Glomerular endothelial cell (primary cell): ENCODE results near the gene SIMC1. TPM values are rescaled to one million over a fixed set of nuclear protein-coding genes. Genes with fewer than 3 reads are reported as not detected.
A peak's percentile ranks its signal among the peaks of the same experiment; 100 is the strongest.
"Not testable (repeated sequence)": the region's sequence is repeated elsewhere in the genome, so short reads cannot be mapped to it uniquely, and the experiment has no call there.

Experiments
- DNase-seq: peaks from one replicate; pipeline ENCODE4 v3.0.0-alpha.2; 2011; ENCODE audit warnings: low read depth, low spot score; ENCODE audit errors: extremely low read depth
- total RNA-seq: library from RNA; depleted of rRNA; stranded (reverse); fragments of >200 nt; gene quantifications from 2 replicates; pipeline ENCODE4 v1.2.3, GENCODE V29; 2015

Gene SIMC1
- total RNA-seq, 1 donor from 2014 or later: 13.1 TPM

GRCh38 chr5:176214466-176215021, 23.7 kb upstream of the SIMC1 start:
- DNase-seq: not testable (repeated sequence)

GRCh38 chr5:176216393-176216916, 21.8 kb upstream of the SIMC1 start:
- not testable (repeated sequence) for DNase-seq

GRCh38 chr5:176217188-176217729, 21.0 kb upstream of the SIMC1 start:
- not testable (repeated sequence) for DNase-seq

GRCh38 chr5:176217764-176218163, 20.5 kb upstream of the SIMC1 start:
- DNase-seq: not testable (repeated sequence)

GRCh38 chr5:176222006-176222405, 16.2 kb upstream of the SIMC1 start:
- not testable (repeated sequence) for DNase-seq

- DNase-seq: not testable (repeated sequence)
These were observed 9.9 kb upstream of the SIMC1 start for GRCh38 chr5:176228358-176228757.

- DNase-seq: not testable (repeated sequence)
These were observed 5.0 kb upstream of the SIMC1 start for GRCh38 chr5:176233253-176233652.

- peak; percentile 3 for DNase-seq
These were observed 3.1 kb upstream of the SIMC1 start for GRCh38 chr5:176235155-176235554.

GRCh38 chr5:176238645-176239283, 540 bp downstream of the SIMC1 start:
- DNase-seq: not testable (repeated sequence)

- DNase-seq: not testable (repeated sequence)
These were observed 1.1 kb downstream of the SIMC1 start for GRCh38 chr5:176239304-176239703.

- not testable (repeated sequence) for DNase-seq
These were observed 6.1 kb downstream of the SIMC1 start for GRCh38 chr5:176244318-176244717.

GRCh38 chr5:176245074-176245473, 6.8 kb downstream of the SIMC1 start:
- DNase-seq: not testable (repeated sequence)

- not testable (repeated sequence) for DNase-seq
These were observed 7.3 kb downstream of the SIMC1 start for GRCh38 chr5:176245489-176245888.

- DNase-seq: not testable (repeated sequence)
These were observed 12.5 kb downstream of the SIMC1 start for GRCh38 chr5:176250691-176251090.

- not testable (repeated sequence) for DNase-seq
These were observed 13.9 kb downstream of the SIMC1 start for GRCh38 chr5:176252171-176252570.

GRCh38 chr5:176253370-176254065, 15.3 kb downstream of the SIMC1 start:
- DNase-seq: not testable (repeated sequence)

- not testable (repeated sequence) for DNase-seq
These were observed 15.8 kb downstream of the SIMC1 start for GRCh38 chr5:176254066-176254393.

- DNase-seq: not testable (repeated sequence)
These were observed 19.8 kb downstream of the SIMC1 start for GRCh38 chr5:176257871-176258505.

- DNase-seq: not testable (repeated sequence)
These were observed 22.5 kb downstream of the SIMC1 start for GRCh38 chr5:176260682-176261081.

GRCh38 chr5:176266448-176266847, 28.2 kb downstream of the SIMC1 start:
- DNase-seq: not testable (repeated sequence)

- not testable (repeated sequence) for DNase-seq
These were observed 50.8 kb downstream of the SIMC1 start for GRCh38 chr5:176289018-176289417.
